Heart right ventricle (tissue), 16 donors: Measurements from ENCODE around the gene NACC2. TPM values are rescaled to one million over a fixed set of nuclear protein-coding genes. Genes with fewer than 3 reads are reported as not detected.

Source experiments
- ATAC-seq, 8 donors: fragments of 200-7000 bp; cut with Tn5 transposase; one replicate each; pipeline ENCODE4 v1.9.1; 2020; ENCODE audit warnings: mild to moderate bottlenecking in 8 of 8, moderate library complexity in 8 of 8, moderate number of reproducible peaks in 1 of 8
- DNase-seq, 2 donors: peaks; one replicate each; pipeline ENCODE4 v3.0.0-alpha.2; 2020
- H3K27ac ChIP-seq, 10 donors: fragments of 200-600 bp; sonication (generic) in 2 of 10; one replicate each; pipeline versions ENCODE4 v1.5.0 to v1.8.0; 2020 to 2022; ENCODE audit warnings: mild to moderate bottlenecking in 3 of 10
- H3K27me3 ChIP-seq, 7 donors: fragments of 200-600 bp; one replicate each; pipeline ENCODE4 v1.8.0; 2021 to 2022; ENCODE audit warnings: mild to moderate bottlenecking in 2 of 7
- H3K36me3 ChIP-seq, 9 donors: fragments of 200-600 bp; sonication (generic) in 1 of 9; one replicate each; pipeline versions ENCODE4 v1.5.0 to v1.8.0; 2020 to 2022; ENCODE audit warnings: mild to moderate bottlenecking in 2 of 9
- H3K4me1 ChIP-seq, 9 donors: fragments of 200-600 bp; sonication (generic) in 1 of 9; one replicate each; pipeline versions ENCODE4 v1.5.0 to v1.8.0; 2020 to 2022; ENCODE audit warnings: mild to moderate bottlenecking in 4 of 9
- H3K4me3 ChIP-seq, 10 donors: fragments of 200-600 bp; sonication (generic) in 2 of 10; one replicate each; pipeline versions ENCODE4 v1.5.0 to v1.8.0; 2020 to 2022; ENCODE audit warnings: mild to moderate bottlenecking in 7 of 10, moderate library complexity in 2 of 10
- H3K9me3 ChIP-seq, 11 donors: fragments of 200-600 bp in 10 of 11; sonication (generic) in 2 of 11; one replicate each; pipeline versions ENCODE4 v1.5.0 to v1.8.0; 2013 to 2022; ENCODE audit warnings: mild to moderate bottlenecking in 2 of 11, control low read depth in 1 of 11, moderate library complexity in 1 of 11
- WGBS, 2 donors: extraction: QIAGEN DNeasy Blood & Tissue Kit; methylation state at CpG; one replicate each; pipeline ENCODE4 v1.1.7; 2013; ENCODE audit warnings: inconsistent platforms in 1 of 2; 5-methylcytosine and 5-hydroxymethylcytosine counted together
- intact Hi-C, 10 donors: fragments of 100-400 bp; cut with DNase I; formaldehyde crosslinking; loops; one replicate each; pipeline versions ENCODE4 v1.11.1 to v1.14.2; 2022
- polyA plus RNA-seq, 2 donors: library from polyadenylated mRNA; stranded (reverse); fragments of 200-250 nt; gene quantifications; one replicate each; pipeline ENCODE4 v1.2.3, GENCODE V29; 2013
- total RNA-seq, 10 donors: library from RNA; stranded (reverse); fragmentation: NEBNext Ultra II Directional in 3 of 10; extraction: Animal tissue kit (Norgen Biotek cat#: 25700) in 3 of 10; gene quantifications; one replicate each; pipeline versions ENCODE4 v1.2.1 to v1.2.4, GENCODE V29; 2021 to 2023
- TF ChIP-seq, protein P1 (sequence below), 9 donors: fragments of 200-600 bp; sonication (generic) in 2 of 9; IDR thresholded peaks; one replicate each; pipeline versions ENCODE4 v1.5.0 to v1.8.0; 2021 to 2022; ENCODE audit warnings: antibody characterized with exemption in 9 of 9, mild to moderate bottlenecking in 5 of 9, moderate library complexity in 1 of 9
- donor health status: Arrhythmogenic right ventricular cardiomyopathy.
- donor health status: ischemic (EF 13 %, LVEDD 7.1; RV severe dilation, severe dysfunction).
- donor health status: healthy with polysubstance abuse.
- donor health status: DM: no; HTN: yes; CAD: no.
- donor health status: DM: no; HTN: no; CAD: no.
- donor health status: ischemic (EF 25% LVEDD 6.9; RV normal size, moderate dysfunction).
- donor health status: ischemic (EF 25% LVEDD 5.7; RV mildly dilated, moderate dysfunction).
- donor health status: healthy.
- donor health status: DM: yes; HTN: yes; CAD: no.
- donor health status: Ischemic cardiomyopathy.
- donor health status: ischemic (EF 35%, LVEDD 5.7; RV mildly dilated, moderate dysfunction).
- donor health status: nonischemic (EF 11% LVEDD 7.7; RV severe dilation, severe dysfunction).
- donor health status: DM: yes; HTN: yes; CAD: no.
- donor health status: PGD.
- donor health status: ischemic (EF 29% LVEDD 5.4; RV normal size, mild dysfunction).
- donor health status: nonischemic (EF 23%, LVEDD 6.1; RV moderate dilation, normal function).

NACC2 gene
- total and polyA plus RNA-seq, 12 donors = 15.6 to 55.1 (median 39.7) TPM

- TF ChIP-seq, protein P1, sequence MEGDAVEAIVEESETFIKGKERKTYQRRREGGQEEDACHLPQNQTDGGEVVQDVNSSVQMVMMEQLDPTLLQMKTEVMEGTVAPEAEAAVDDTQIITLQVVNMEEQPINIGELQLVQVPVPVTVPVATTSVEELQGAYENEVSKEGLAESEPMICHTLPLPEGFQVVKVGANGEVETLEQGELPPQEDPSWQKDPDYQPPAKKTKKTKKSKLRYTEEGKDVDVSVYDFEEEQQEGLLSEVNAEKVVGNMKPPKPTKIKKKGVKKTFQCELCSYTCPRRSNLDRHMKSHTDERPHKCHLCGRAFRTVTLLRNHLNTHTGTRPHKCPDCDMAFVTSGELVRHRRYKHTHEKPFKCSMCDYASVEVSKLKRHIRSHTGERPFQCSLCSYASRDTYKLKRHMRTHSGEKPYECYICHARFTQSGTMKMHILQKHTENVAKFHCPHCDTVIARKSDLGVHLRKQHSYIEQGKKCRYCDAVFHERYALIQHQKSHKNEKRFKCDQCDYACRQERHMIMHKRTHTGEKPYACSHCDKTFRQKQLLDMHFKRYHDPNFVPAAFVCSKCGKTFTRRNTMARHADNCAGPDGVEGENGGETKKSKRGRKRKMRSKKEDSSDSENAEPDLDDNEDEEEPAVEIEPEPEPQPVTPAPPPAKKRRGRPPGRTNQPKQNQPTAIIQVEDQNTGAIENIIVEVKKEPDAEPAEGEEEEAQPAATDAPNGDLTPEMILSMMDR (IDR thresholded peaks at IDR 0.05) = no peak
- DNase-seq (no peak), ATAC-seq (no peak)
- H3K27ac ChIP-seq = no peak overlapping the region
- H3K36me3 ChIP-seq = no peaks in the 10 kb centered on the region
- no peak overlapping the region for H3K4me3 ChIP-seq
- H3K4me1 ChIP-seq = peaks cover 0 to 16% (median 5%) of the 10 kb centered on the region in 9 donors
- WGBS, 2 donors = 93 to 95% methylated on average over 5 of the region's 5 CpGs
- intact Hi-C loops = loop anchor here in 2 of 10 donors (5.0 to 10.0 kb wide), 2 partner anchors 142 to 145 kb away; no protein-coding TSS in a partner anchor
- H3K27me3 ChIP-seq = peaks cover 7 to 69% (median 44%) of the 10 kb centered on the region in 7 donors
- H3K9me3 ChIP-seq = no peaks in the 10 kb centered on the region
These were observed 45.0 kb upstream of the NACC2 start for GRCh38 chr9:136140046-136140445.

- no peak overlapping the region for H3K27ac ChIP-seq
- H3K9me3 ChIP-seq = no peaks in the 10 kb centered on the region
- H3K36me3 ChIP-seq = no peaks in the 10 kb centered on the region
- DNase-seq = no peak
- no peak for ATAC-seq
- 14 to 17% methylated on average over 9 of the region's 9 CpGs for WGBS, 2 donors
- H3K4me3 ChIP-seq = no peak overlapping the region
- TF ChIP-seq, protein P1 (IDR thresholded peaks at IDR 0.05) = peak in 5 of 9 donors; percentile 21 to 32 (median 26)
- peaks cover 5 to 70% (median 46%) of the 10 kb centered on the region in 7 donors for H3K27me3 ChIP-seq
- intact Hi-C loops = loop anchor here in 1 of 10 donors (5.0 kb wide), 1 partner anchor 144 kb away; no protein-coding TSS in a partner anchor
- peaks cover 2 to 20% (median 7%) of the 10 kb centered on the region in 9 donors for H3K4me1 ChIP-seq
These were observed 43.5 kb upstream of the NACC2 start for GRCh38 chr9:136138566-136138965.

DNA sequence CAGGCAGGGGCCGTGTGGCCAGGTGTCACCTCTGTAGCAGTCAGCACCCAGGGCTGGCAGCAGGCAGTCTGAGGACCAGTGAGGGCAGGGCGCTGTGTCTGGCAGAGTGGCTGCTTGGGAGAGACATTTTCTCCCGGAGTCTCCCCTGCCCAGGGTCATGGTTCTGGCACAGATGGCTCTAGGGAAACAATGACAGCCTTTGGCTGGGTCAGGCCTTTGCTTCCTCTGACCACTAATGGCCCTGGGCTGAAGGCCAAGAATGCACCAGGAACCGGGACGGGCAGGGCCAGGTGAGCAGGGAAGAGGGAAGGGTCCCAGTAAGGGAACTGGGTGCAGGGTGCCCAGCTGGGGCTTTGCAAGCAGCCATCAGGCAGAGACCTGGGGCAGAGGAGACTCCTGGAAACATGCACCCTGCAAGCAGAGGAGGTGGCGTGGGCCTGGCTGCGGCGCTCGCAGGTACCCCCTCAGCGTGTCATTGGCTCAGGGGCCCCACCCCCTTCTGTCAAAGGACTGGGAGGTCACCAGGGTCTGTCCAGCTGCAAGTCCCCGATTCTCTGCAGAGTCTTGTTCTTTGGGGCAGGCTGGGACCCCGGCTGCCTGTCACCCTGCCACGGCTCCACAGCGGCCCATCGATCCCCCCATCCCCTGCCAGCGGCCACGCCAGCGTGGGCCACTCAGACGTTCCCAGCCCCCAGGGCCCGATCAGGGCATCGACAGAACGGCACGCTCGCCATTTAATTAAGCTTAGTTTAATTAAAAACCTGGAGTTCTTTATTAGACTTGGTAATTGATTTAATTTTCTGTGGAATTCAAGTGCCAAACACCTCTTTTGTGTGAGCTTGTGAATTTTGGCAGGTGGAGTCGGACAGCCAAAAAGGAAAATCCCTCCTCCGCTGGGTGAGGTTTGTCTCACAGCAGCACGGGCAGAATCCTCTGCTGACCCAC, 42.5 kb upstream of the NACC2 start:
- WGBS, 2 donors = 67 to 71% methylated on average over 27 of the region's 27 CpGs
- H3K4me3 ChIP-seq = no peak overlapping the region
- intact Hi-C loops = loop anchor here in 1 of 10 donors (5.0 kb wide), 1 partner anchor 145 kb away; no protein-coding TSS in a partner anchor
- TF ChIP-seq, protein P1 (IDR thresholded peaks at IDR 0.05) = no peak
- H3K4me1 ChIP-seq = peaks cover 6 to 26% (median 10%) of the 10 kb centered on the region in 9 donors
- H3K36me3 ChIP-seq = no peaks in the 10 kb centered on the region
- H3K9me3 ChIP-seq = no peaks in the 10 kb centered on the region
- no peak overlapping the region for H3K27ac ChIP-seq
- no peak for ATAC-seq
- H3K27me3 ChIP-seq = peaks cover 0 to 69% (median 43%) of the 10 kb centered on the region in 7 donors
- no peak for DNase-seq

GRCh38 chr9:136136127-136136925, 41.2 kb upstream of the NACC2 start:
- no peak overlapping the region for H3K27ac ChIP-seq
- H3K36me3 ChIP-seq = no peaks in the 10 kb centered on the region
- intact Hi-C loops = loop anchor here in 1 of 10 donors (5.0 kb wide), 1 partner anchor 146 kb away; no protein-coding TSS in a partner anchor
- no peak overlapping the region for H3K4me3 ChIP-seq
- H3K4me1 ChIP-seq = peaks cover 6 to 30% (median 11%) of the 10 kb centered on the region in 9 donors
- H3K27me3 ChIP-seq = peaks cover 0 to 76% (median 56%) of the 10 kb centered on the region in 7 donors
- no peak for ATAC-seq
- no peak for DNase-seq
- H3K9me3 ChIP-seq = no peaks in the 10 kb centered on the region
- TF ChIP-seq, protein P1 (IDR thresholded peaks at IDR 0.05) = no peak
- 80 to 85% methylated on average over 33 of the region's 33 CpGs for WGBS, 2 donors
